K562 (cell line): ENCODE measurements around the gene PRPF6. TPM values are rescaled to one million over a fixed set of nuclear protein-coding genes. Genes with fewer than 3 reads are reported as not detected.

Experiments used
- ATAC-seq: fragments of 200-7000 bp; cut with Tn5 transposase; 3 replicates; pipeline ENCODE4 v1.9.1; 2020; ENCODE audit warnings: moderate library complexity
- BruUV-seq: library from RNA; stranded (reverse); fragments of 400-500 nt; replicated peaks from 2 replicates; lab custom pipeline; 2021; lab: Mats Ljungman, UMichigan
- CTCF ChIA-PET: fragments of 300-600 bp; formaldehyde crosslinking; extraction: SDS; loops from one replicate; lab custom pipeline; 2021; ENCODE audit warnings: low intra/inter-chr PET ratio; lab: Yijun Ruan, JAX
- POLR2A ChIA-PET: fragments of 300-600, 350-650 bp; sonication (Branson Sonifier 250); formaldehyde crosslinking; extraction: SDS; loops from one replicate; lab custom pipeline; 2021; ENCODE audit warnings: antibody characterized with exemption, inconsistent platforms; lab: Yijun Ruan, JAX
- DNase-seq, 4 experiments: peaks; one replicate each; pipeline versions ENCODE4 v3.0.0 to v3.0.0-alpha.2; 2011 to 2018; ENCODE audit warnings: low spot score in 3 of 4, mixed read lengths in 3 of 4; ENCODE audit errors: extremely low read depth in 1 of 4
- FAIRE-seq: peaks from 2 replicates; lab custom pipeline; 2011; peaks lifted over from hg19 to GRCh38; lab: Jason Lieb, UNC
- H2AFZ ChIP-seq: 2 replicates; pipeline ENCODE4 v1.6.0; 2011; ENCODE audit warnings: low read depth, low read length, control low read depth, inconsistent platforms
- H3K27ac ChIP-seq: fragments of 200-600 bp; 3 replicates; pipeline ENCODE4 v1.8.0; 2011; ENCODE audit warnings: low read depth, mild to moderate bottlenecking, control low read depth, inconsistent platforms, low read length, moderate library complexity, mixed read lengths; ENCODE audit errors: extremely low read depth
- H3K27me3 ChIP-seq, 2 experiments: fragments of 300-600 bp in 1 of 2; 2 replicates in 1 of 2; 3 replicates in 1 of 2; pipeline versions ENCODE4 v1.6.0 to v1.8.0; 2011; ENCODE audit warnings: inconsistent platforms in 2 of 2, low read length in 2 of 2, mild to moderate bottlenecking in 1 of 2, mixed read lengths in 1 of 2, moderate library complexity in 1 of 2; ENCODE audit not compliant: control insufficient read depth in 2 of 2, insufficient read depth in 2 of 2
- H3K36me3 ChIP-seq: fragments of 300-600 bp; 3 replicates; pipeline ENCODE4 v1.8.0; 2011; ENCODE audit warnings: mild to moderate bottlenecking, low read length, inconsistent platforms; ENCODE audit not compliant: control insufficient read depth, insufficient read depth
- H3K4me1 ChIP-seq, 2 experiments: fragments of 200-600 bp in 1 of 2; replicated peaks in 1 of 2; 2 replicates in 1 of 2; 3 replicates in 1 of 2; pipeline versions ENCODE4 v1.5.1 to v1.8.0; 2011; ENCODE audit warnings: inconsistent platforms in 2 of 2, low read length in 2 of 2, mild to moderate bottlenecking in 1 of 2, mixed read lengths in 1 of 2, moderate library complexity in 1 of 2; ENCODE audit not compliant: control insufficient read depth in 2 of 2, insufficient read depth in 2 of 2
- H3K4me2 ChIP-seq: 2 replicates; pipeline ENCODE4 v1.6.1; 2011; ENCODE audit warnings: low read length, control low read depth, inconsistent platforms, mixed read lengths; ENCODE audit not compliant: insufficient read depth
- H3K4me3 ChIP-seq: fragments of 200-600 bp; sonication (generic), shearing (Covaris generic); 2 replicates; pipeline ENCODE4 v1.5.1; 2016; ENCODE audit warnings: control low read depth, inconsistent platforms
- H3K79me2 ChIP-seq: fragments of 200-600 bp; 3 replicates; pipeline ENCODE4 v1.8.0; 2011; ENCODE audit warnings: low read length, inconsistent platforms; ENCODE audit not compliant: control insufficient read depth, insufficient read depth
- H3K9ac ChIP-seq, 2 experiments: 2 replicates each; pipeline versions ENCODE4 v1.6.0 to v1.6.1; 2011; ENCODE audit warnings: low read depth in 2 of 2, low read length in 2 of 2, control low read depth in 1 of 2, inconsistent platforms in 1 of 2, mild to moderate bottlenecking in 1 of 2, mixed read lengths in 1 of 2; ENCODE audit not compliant: insufficient read depth in 1 of 2
- H3K9me1 ChIP-seq: one replicate; pipeline ENCODE4 v1.6.0; 2011; ENCODE audit warnings: inconsistent platforms, mild to moderate bottlenecking, low read length, moderate library complexity; ENCODE audit not compliant: control insufficient read depth, insufficient read depth
- H3K9me3 ChIP-seq: replicated peaks from 2 replicates; pipeline ENCODE4 v1.5.1; 2011; ENCODE audit warnings: low read depth, low read length, inconsistent platforms; ENCODE audit not compliant: control insufficient read depth, insufficient read depth
- H4K20me1 ChIP-seq: replicated peaks from 2 replicates; pipeline ENCODE4 v1.6.1; 2011; ENCODE audit warnings: low read length, inconsistent platforms, mixed read lengths; ENCODE audit not compliant: control insufficient read depth, insufficient read depth
- NR1H2 ChIP-seq: sonication (generic); formaldehyde crosslinking; IDR thresholded peaks from 2 replicates; pipeline ENCODE4 v1.4.0; 2020; ENCODE audit warnings: mild to moderate bottlenecking, missing genetic modification reagents
- POLR2G ChIP-seq: fragments of 200-400 bp; formaldehyde crosslinking; IDR thresholded peaks from 2 replicates; pipeline ENCODE4 v1.6.1; 2017; ENCODE audit warnings: low read depth, mild to moderate bottlenecking, antibody characterized with exemption, low read length, moderate library complexity
- ZNF507 ChIP-seq: conservative IDR thresholded peaks from 2 replicates; pipeline ENCODE4 v1.6.1; 2017; ENCODE audit warnings: missing genetic modification characterization, missing compliant biosample characterization
- WGBS: fragments of 100-300 bp; shearing (Covaris generic); methylation state at CpG from one replicate; pipeline ENCODE4 v1.1.6; 2016; ENCODE audit warnings: low coverage, mixed read lengths; ENCODE audit not compliant: insufficient coverage; ENCODE audit errors: missing lambda C conversion rate; 5-methylcytosine and 5-hydroxymethylcytosine counted together
- in situ Hi-C: fragments of 300-500 bp; cut with MboI; formaldehyde crosslinking; loops from 4 replicates; pipeline ENCODE4 v1.15.0; 2018; ENCODE audit warnings: inconsistent platforms, mixed read lengths
- intact Hi-C: fragments of 100-400 bp; cut with micrococcal nuclease; formaldehyde crosslinking; loops from 2 replicates; pipeline ENCODE4 v1.14.2; 2022
- polyA plus RNA-seq, 8 experiments: library from polyadenylated mRNA; depleted of rRNA in 4 of 8; stranded (reverse) in 5 of 8; unstranded in 3 of 8; fragments of >200 nt; fragmentation: Nextera tagmentation in 2 of 8; fragmentation: Illumina TruSeq in 1 of 8; extraction: Ambion mirVana in 2 of 8; extraction: Trizol in 1 of 8; gene quantifications; 2 replicates each; pipeline versions ENCODE4 v1.2.1 to v1.2.3, GENCODE V29; 2011 to 2014; ENCODE audit warnings: inconsistent platforms in 1 of 8, missing spikeins in 1 of 8
- total RNA-seq, 7 experiments: library from RNA; depleted of rRNA in 6 of 7; stranded (reverse); fragments of >200 nt in 6 of 7; fragmentation: Illumina TruSeq in 2 of 7; extraction: Trizol in 2 of 7; gene quantifications; 2 replicates each; pipeline versions ENCODE4 v1.2.1 to v1.2.3, GENCODE V29; 2011 to 2021; ENCODE audit warnings: low replicate concordance in 1 of 7

The PRPF6 gene
- total and polyA plus RNA-seq, 9 of the 15 experiments (the other 6 are each of a cell fraction or from before 2014, with no cell fraction given), result 4.2 to 83.2 (median 59.9) TPM

DNA sequence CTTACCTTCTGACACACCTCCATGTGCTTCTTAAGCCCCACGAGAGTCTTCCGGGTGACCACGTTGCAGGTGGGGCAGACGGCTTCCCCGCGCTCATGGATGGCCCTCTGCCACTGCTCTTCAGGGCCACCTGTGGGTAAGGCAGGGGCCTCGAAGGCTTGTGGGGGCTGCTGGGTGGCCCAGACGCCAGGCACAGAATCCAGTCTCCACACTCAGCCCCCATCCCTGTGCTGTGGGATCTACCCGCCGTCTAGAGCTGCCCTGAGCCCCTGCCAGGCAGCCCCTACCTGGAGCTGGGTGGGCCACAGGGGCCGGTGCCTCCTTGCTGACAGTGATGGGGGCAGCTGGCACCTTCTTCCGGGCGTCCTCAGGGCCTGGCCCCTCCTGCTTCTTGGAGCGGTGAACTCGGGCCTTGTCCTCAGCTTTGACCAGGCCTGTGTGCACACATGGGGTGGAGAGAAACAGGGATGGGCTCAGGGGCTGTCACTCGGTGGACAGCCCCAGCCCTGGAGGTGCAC is 17.1 kb upstream of the PRPF6 start:
- Histone ChIP-seq H2AFZ (no peak overlapping the region), H3K9ac (peak overlapping the region in 1 of 2 experiments; percentile 35; a peak in 1 of 4 replicates), H3K27me3 (no peaks in the 10 kb centered on the region), H3K9me3 (no peaks in the 10 kb centered on the region), H3K4me2 (no peak overlapping the region), H3K36me3 (peaks cover 77% of the 10 kb centered on the region; the same call in 2 of the 3 replicates), H3K27ac (no peak overlapping the region), H3K79me2 (peaks cover 15% of the 10 kb centered on the region), H3K9me1 (no peaks in the 10 kb centered on the region), H3K4me3 (no peak overlapping the region), H4K20me1 (no peaks in the 10 kb centered on the region), H3K4me1 (peaks cover 4 to 52% of the 10 kb centered on the region in 2 experiments; a peak in 4 of 5 replicates)
- DNase-seq, result no peak
- over 99% methylated on average over 12 of the region's 16 CpGs for WGBS
- FAIRE-seq, result no peak
- intact Hi-C loops (no loop called here), in situ Hi-C loops (no loop called here)
- ChIA-PET POLR2A (no interaction called here), CTCF (no interaction called here)
- no TSS peak for BruUV-seq
- TF ChIP-seq POLR2G (peak; percentile 44), NR1H2 (CRISPR knock-in tag) (no peak)
- ATAC-seq, result no peak

DNA sequence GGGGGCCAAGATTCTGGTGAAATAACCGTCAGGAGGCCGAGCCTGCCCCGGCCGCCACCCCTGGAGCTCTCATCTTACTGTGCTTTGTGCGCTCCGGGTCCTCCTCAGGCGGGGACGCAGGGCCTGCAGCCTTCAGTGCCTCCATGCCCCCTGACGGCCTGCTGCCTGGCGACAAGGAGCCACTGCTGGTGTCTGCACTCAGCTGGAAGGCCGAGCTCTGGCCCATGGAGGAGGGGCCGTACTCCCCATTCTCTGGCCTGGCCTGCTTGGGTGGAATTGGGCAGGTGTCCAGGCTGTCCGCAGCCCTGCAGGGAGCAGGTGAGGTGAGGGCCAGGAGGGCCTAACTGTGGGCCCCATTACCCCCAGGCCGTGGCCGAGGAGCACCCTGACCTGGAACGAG is 16.5 kb upstream of the PRPF6 start:
- H3K27me3 ChIP-seq, result no peaks in the 10 kb centered on the region
- H2AFZ ChIP-seq, result no peak overlapping the region
- BruUV-seq, result no TSS peak
- no peaks in the 10 kb centered on the region for H3K9me3 ChIP-seq
- H3K4me2 ChIP-seq, result no peak overlapping the region
- no peak overlapping the region for H3K4me3 ChIP-seq
- H3K9ac ChIP-seq, result peak overlapping the region in 1 of 2 experiments; percentile 17; a peak in 1 of 4 replicates
- H4K20me1 ChIP-seq, result no peaks in the 10 kb centered on the region
- H3K79me2 ChIP-seq, result peaks cover 21% of the 10 kb centered on the region
- H3K27ac ChIP-seq, result no peak overlapping the region
- 97% methylated on average over 12 of the region's 16 CpGs for WGBS
- in situ Hi-C loops (no loop called here), intact Hi-C loops (no loop called here)
- no peak for DNase-seq
- TF ChIP-seq ZNF507 (tag), result no peak
- FAIRE-seq, result no peak
- H3K9me1 ChIP-seq, result no peaks in the 10 kb centered on the region
- peaks cover 7 to 52% of the 10 kb centered on the region in 2 experiments; a peak in 4 of 5 replicates for H3K4me1 ChIP-seq
- H3K36me3 ChIP-seq, result peaks cover 71% of the 10 kb centered on the region; the same call in 2 of the 3 replicates
- ChIA-PET POLR2A (no interaction called here), CTCF (no interaction called here)
- ATAC-seq, result no peak
